ENCODE data around the gene GRK3.
A peak's percentile ranks its signal among the peaks of the same experiment; 100 is the strongest.

The GRK3 gene

GRCh38 chr22:25628494-25628893, 64.0 kb downstream of the GRK3 start:
- DNase-seq, result peak; percentile 53

GRCh38 chr22:25629613-25630012, 65.1 kb downstream of the GRK3 start:
- DNase-seq, result no peak

- no peak for DNase-seq
Measured at GRCh38 chr22:25630447-25630846, 66.0 kb downstream of the GRK3 start.

GRCh38 chr22:25636323-25636722, 71.8 kb downstream of the GRK3 start:
- no peak for DNase-seq

GRCh38 chr22:25637032-25637431, 72.6 kb downstream of the GRK3 start:
- no peak for DNase-seq

- DNase-seq, result no peak
Measured at GRCh38 chr22:25637672-25638071, 73.2 kb downstream of the GRK3 start.

- no peak for DNase-seq
Measured at GRCh38 chr22:25638638-25639037, 74.2 kb downstream of the GRK3 start.

- DNase-seq, result no peak
Measured at GRCh38 chr22:25641650-25642049, 77.2 kb downstream of the GRK3 start.

GRCh38 chr22:25643232-25644000, 78.9 kb downstream of the GRK3 start:
- no peak for DNase-seq

GRCh38 chr22:25644122-25644521, 79.6 kb downstream of the GRK3 start:
- no peak for DNase-seq

GRCh38 chr22:25645266-25645665, 80.8 kb downstream of the GRK3 start:
- DNase-seq, result no peak

- DNase-seq, result no peak
Measured at GRCh38 chr22:25645964-25646363, 81.5 kb downstream of the GRK3 start.

GRCh38 chr22:25650833-25651232, 86.4 kb downstream of the GRK3 start:
- no peak for DNase-seq

GRCh38 chr22:25651332-25652085, 87.0 kb downstream of the GRK3 start:
- DNase-seq, result no peak

- DNase-seq, result no peak
Measured at GRCh38 chr22:25654676-25655075, 90.2 kb downstream of the GRK3 start.

- no peak for DNase-seq
Measured at GRCh38 chr22:25655371-25655935, 91.0 kb downstream of the GRK3 start.

- no peak for DNase-seq
Measured at GRCh38 chr22:25656724-25657123, 92.2 kb downstream of the GRK3 start.

- no peak for DNase-seq
Measured at GRCh38 chr22:25658633-25659032, 94.2 kb downstream of the GRK3 start.

GRCh38 chr22:25659413-25659812, 94.9 kb downstream of the GRK3 start:
- DNase-seq, result no peak

- DNase-seq, result no peak
Measured at GRCh38 chr22:25660336-25660735, 95.9 kb downstream of the GRK3 start.

- peak; percentile 51 for DNase-seq
Measured at GRCh38 chr22:25661073-25661472, 96.6 kb downstream of the GRK3 start.

- DNase-seq, result no peak
Measured at GRCh38 chr22:25663654-25664053, 99.2 kb downstream of the GRK3 start.

GRCh38 chr22:25666308-25666707, 101.8 kb downstream of the GRK3 start:
- DNase-seq, result no peak

GRCh38 chr22:25668437-25668836, 104.0 kb downstream of the GRK3 start:
- DNase-seq, result peak; percentile 45
